Peyer's patch (tissue), 4 donors: ENCODE measurements around the gene JPT1.

Experiments used
- POLR2A ChIP-seq, 2 donors: fragments of 450-650 bp; IDR thresholded peaks; one replicate each; pipeline ENCODE4 v1.5.1; 2017; ENCODE audit warnings: antibody characterized with exemption in 2 of 2, mild to moderate bottlenecking in 2 of 2, moderate library complexity in 2 of 2
- TF ChIP-seq, protein P1 (sequence below), 6 experiments: fragments of 450-650 bp in 4 of 6; fragments of 200-600 bp in 2 of 6; sonication (generic) in 1 of 6; IDR thresholded peaks; one replicate each; pipeline ENCODE4 v1.5.1; 2017 to 2019; ENCODE audit warnings: antibody characterized with exemption in 6 of 6, mild to moderate bottlenecking in 3 of 6, moderate library complexity in 1 of 6

DNA sequence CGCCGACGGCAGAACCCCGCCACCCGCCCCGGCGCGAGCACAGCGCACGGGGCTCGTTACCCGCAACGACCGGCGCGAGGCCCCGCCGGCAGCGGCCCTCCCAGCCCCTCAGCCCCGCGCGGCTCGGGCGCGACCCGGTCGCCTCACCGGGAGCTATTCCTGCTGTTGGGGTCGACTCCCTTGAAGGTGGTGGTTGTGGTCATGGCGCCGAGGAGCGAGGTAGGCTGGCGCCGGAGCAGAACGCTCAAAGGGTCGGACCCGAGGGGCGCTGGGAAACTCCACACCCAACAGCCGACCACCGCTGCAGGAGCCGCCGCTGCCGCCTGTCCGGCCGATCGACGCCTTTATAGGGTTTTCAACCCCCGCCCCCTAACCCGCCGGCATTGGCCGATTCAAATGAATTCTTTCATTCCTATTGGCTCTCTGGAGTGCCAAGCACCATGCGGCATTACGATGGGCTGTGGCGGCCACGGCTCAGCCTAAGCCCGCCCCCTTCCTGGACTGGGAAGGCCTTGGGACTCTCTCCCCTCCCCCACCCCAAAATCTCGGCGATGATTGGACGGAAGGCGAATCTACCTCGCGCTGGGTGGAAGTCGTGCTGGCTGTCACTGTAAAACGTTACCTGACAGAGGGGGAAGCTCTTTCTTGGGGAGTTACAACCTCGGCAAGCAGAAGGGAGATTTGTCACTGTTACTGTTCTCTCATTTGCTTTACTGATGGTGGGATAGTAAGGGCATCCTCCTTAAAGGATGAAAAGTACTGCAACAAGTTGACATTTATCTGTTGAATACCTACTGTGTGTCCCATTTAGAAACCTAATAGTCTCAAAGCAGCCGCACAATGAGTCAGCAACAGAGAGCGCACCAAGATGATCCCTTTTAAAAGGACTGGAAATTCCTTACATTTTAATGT lies at the start of gene JPT1:
- TF ChIP-seq, protein P1, sequence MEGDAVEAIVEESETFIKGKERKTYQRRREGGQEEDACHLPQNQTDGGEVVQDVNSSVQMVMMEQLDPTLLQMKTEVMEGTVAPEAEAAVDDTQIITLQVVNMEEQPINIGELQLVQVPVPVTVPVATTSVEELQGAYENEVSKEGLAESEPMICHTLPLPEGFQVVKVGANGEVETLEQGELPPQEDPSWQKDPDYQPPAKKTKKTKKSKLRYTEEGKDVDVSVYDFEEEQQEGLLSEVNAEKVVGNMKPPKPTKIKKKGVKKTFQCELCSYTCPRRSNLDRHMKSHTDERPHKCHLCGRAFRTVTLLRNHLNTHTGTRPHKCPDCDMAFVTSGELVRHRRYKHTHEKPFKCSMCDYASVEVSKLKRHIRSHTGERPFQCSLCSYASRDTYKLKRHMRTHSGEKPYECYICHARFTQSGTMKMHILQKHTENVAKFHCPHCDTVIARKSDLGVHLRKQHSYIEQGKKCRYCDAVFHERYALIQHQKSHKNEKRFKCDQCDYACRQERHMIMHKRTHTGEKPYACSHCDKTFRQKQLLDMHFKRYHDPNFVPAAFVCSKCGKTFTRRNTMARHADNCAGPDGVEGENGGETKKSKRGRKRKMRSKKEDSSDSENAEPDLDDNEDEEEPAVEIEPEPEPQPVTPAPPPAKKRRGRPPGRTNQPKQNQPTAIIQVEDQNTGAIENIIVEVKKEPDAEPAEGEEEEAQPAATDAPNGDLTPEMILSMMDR (IDR thresholded peaks at IDR 0.05): no peak
- peak; percentile 100 for TF ChIP-seq POLR2A (IDR thresholded peaks at IDR 0.05)
